H1 (cell line): ENCODE measurements around the gene MXI1. TPM values are rescaled to one million over a fixed set of nuclear protein-coding genes. Genes with fewer than 3 reads are reported as not detected.

Source experiments
- BRCA1 ChIP-seq: IDR thresholded peaks from 2 replicates; pipeline ENCODE4 v1.6.1; 2012; ENCODE audit warnings: low read depth, low read length, improper control_type of control experiment
- EGR1 ChIP-seq: IDR thresholded peaks from 2 replicates; pipeline ENCODE4 v1.6.1; 2011; ENCODE audit warnings: low read depth, low read length, borderline replicate concordance
- GABPA ChIP-seq: IDR thresholded peaks from 2 replicates; pipeline ENCODE4 v1.6.1; 2011; ENCODE audit warnings: mild to moderate bottlenecking, low read length, moderate library complexity, borderline replicate concordance; ENCODE audit not compliant: insufficient read depth
- KDM1A ChIP-seq: fragments of 200-600, 300-600 bp; sonication (generic); IDR thresholded peaks from 2 replicates; pipeline ENCODE4 v1.7.1; 2016; ENCODE audit warnings: mild to moderate bottlenecking, low read length, borderline replicate concordance
- NANOG ChIP-seq: IDR thresholded peaks from 2 replicates; pipeline ENCODE4 v1.6.1; 2011; ENCODE audit warnings: low read length, low read depth, mild to moderate bottlenecking, inconsistent platforms; ENCODE audit not compliant: insufficient read depth, poor library complexity, severe bottlenecking
- polyA plus RNA-seq, 7 experiments: library from polyadenylated mRNA; depleted of rRNA in 3 of 7; stranded (reverse) in 5 of 7; unstranded in 2 of 7; fragments of >200 nt in 5 of 7; fragments of 200-250 nt in 2 of 7; gene quantifications; 1 replicate in 5 of 7; 2 replicates in 1 of 7; 4 replicates in 1 of 7; pipeline versions ENCODE4 v1.2.1 to v1.2.3, GENCODE V29; 2011 to 2013; ENCODE audit warnings: missing spikeins in 2 of 7, mixed read lengths in 2 of 7
- total RNA-seq: library from RNA; stranded (reverse); fragmentation: NEBNext Ultra II Directional; extraction: Animal tissue kit (Norgen Biotek cat#: 25700); gene quantifications from 2 replicates; pipeline ENCODE4 v1.2.1, GENCODE V29; 2021
- TF ChIP-seq, protein P1 (sequence below): IDR thresholded peaks from 2 replicates; pipeline ENCODE4 v1.6.1; 2011; ENCODE audit warnings: low read length, improper control_type of control experiment
- TF ChIP-seq, protein P2 (sequence below): IDR thresholded peaks from 2 replicates; pipeline ENCODE4 v1.6.1; 2012; ENCODE audit warnings: inconsistent platforms

MXI1 gene
- total and polyA plus RNA-seq, 2 of the 8 experiments (the other 6 are each of a cell fraction or from before 2014, with no cell fraction given): 5.7 to 8.8 TPM

DNA sequence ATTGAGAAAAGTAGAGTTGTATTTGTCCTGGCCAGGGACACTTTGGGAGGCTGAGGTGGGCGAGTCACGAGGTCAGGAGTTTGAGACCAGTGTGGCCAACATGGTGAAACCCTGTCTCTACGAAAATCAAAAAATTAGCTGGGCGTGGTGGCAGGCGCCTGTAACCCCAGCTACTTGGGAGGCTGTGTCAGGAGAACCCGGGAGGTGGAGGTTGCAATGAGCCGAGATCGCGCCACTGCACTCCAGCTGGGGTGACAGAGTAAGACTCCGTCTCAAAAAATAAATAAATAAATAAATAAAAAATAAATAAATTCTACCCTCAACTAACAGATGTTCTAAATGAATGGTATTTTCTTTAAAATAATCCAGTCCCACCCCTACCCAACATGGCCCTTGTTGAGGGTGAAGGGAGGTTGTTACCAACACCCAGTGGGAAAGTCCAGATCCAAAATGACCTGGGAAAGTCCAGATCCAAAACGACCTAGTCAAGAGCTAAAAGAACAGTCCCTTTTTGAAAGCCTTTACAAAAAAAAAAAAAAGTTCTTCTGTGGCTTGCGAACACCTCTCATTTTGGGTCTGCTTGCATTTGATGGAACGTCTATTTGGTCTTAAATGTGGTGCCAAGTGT, 16.0 kb downstream of the MXI1 start (continued):
- TF ChIP-seq, protein P1, sequence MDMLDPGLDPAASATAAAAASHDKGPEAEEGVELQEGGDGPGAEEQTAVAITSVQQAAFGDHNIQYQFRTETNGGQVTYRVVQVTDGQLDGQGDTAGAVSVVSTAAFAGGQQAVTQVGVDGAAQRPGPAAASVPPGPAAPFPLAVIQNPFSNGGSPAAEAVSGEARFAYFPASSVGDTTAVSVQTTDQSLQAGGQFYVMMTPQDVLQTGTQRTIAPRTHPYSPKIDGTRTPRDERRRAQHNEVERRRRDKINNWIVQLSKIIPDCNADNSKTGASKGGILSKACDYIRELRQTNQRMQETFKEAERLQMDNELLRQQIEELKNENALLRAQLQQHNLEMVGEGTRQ: no peak
- TF ChIP-seq, protein P2, sequence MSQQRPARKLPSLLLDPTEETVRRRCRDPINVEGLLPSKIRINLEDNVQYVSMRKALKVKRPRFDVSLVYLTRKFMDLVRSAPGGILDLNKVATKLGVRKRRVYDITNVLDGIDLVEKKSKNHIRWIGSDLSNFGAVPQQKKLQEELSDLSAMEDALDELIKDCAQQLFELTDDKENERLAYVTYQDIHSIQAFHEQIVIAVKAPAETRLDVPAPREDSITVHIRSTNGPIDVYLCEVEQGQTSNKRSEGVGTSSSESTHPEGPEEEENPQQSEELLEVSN: no peak
- TF ChIP-seq KDM1A: no peak
- TF ChIP-seq GABPA: no peak
- TF ChIP-seq NANOG: no peak
- no peak for TF ChIP-seq EGR1
- TF ChIP-seq BRCA1: no peak
